ENCODE results near the gene STK24. TPM values are rescaled to one million over a fixed set of nuclear protein-coding genes. Genes with fewer than 3 reads are reported as not detected.

The STK24 gene
- polyA plus RNA-seq, 2 of the 4 experiments (the other 2 are of a cell fraction): 46.1 to 55.6 TPM

DNA sequence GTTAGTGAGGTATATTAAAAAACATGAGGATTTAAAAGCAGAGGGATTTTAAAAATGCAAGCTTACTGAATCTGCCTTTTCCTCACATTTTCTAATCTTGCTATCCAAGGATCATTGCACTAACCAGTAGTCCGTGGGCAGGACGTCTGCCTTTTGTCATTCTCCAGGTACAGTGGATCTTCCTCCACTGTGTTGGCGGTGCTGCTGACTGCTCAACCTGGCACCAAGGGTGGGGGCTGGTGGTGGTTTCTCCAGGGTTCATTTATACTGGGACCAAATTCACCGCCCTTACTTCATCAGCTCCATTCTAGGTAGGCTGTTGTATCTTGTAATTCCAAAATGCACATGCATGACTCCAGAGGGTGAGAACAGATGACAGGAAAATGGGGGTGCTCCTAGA lies 169.3 kb downstream of the STK24 start (continued):
- TF ChIP-seq, protein P1, sequence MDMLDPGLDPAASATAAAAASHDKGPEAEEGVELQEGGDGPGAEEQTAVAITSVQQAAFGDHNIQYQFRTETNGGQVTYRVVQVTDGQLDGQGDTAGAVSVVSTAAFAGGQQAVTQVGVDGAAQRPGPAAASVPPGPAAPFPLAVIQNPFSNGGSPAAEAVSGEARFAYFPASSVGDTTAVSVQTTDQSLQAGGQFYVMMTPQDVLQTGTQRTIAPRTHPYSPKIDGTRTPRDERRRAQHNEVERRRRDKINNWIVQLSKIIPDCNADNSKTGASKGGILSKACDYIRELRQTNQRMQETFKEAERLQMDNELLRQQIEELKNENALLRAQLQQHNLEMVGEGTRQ (IDR thresholded peaks at IDR 0.05): no peak
- TF ChIP-seq SREBF2 (IDR thresholded peaks at IDR 0.05) (no peak), NR3C1 (IDR thresholded peaks at IDR 0.05) (no peak), RAD21 (conservative IDR thresholded peaks at IDR 0.05 in 1 of 2, IDR thresholded peaks at IDR 0.05 in 1 of 2) (no peak), ZFP36 (IDR thresholded peaks at IDR 0.05; ENCODE audit: borderline replicate concordance, partially characterized antibody) (no peak), FOSL2 (IDR thresholded peaks at IDR 0.05) (no peak), FOSL2 (CRISPR knock-in tag; IDR thresholded peaks at IDR 0.05) (no peak), HDAC2 (IDR thresholded peaks at IDR 0.05) (no peak), HOXB13 (CRISPR knock-in tag; IDR thresholded peaks at IDR 0.05; ENCODE audit: low read depth) (no peak)
- TF ChIP-seq, protein P2, sequence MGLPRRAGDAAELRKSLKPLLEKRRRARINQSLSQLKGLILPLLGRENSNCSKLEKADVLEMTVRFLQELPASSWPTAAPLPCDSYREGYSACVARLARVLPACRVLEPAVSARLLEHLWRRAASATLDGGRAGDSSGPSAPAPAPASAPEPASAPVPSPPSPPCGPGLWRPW (IDR thresholded peaks at IDR 0.05): no peak
- TF ChIP-seq, protein P3, sequence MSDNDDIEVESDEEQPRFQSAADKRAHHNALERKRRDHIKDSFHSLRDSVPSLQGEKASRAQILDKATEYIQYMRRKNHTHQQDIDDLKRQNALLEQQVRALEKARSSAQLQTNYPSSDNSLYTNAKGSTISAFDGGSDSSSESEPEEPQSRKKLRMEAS (IDR thresholded peaks at IDR 0.05): no peak

DNA sequence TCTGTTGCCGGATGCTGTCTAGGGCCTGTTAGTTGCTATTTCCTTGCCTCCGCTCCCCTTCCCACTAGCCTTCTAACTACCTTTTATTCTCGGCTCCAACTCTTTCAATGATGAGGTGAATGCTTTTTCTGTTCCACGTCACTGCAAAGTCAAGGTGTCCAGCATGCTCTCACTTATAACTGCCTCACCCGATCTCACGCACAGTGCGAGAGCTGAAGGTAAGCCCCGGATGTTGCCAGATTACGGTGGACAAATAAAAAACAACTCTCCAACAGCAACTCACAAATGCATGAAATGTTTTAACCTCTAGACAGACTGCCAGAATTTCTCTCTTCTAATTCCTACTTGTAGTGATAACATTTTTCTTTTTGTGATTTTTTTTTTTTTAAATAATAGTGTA lies 169.9 kb downstream of the STK24 start:
- no peak for FAIRE-seq
- ChIA-PET CTCF (interaction anchor here (1.7 kb wide), 1 partner anchor 32 kb away, joined by 4 read pairs; no protein-coding TSS in a partner anchor), POLR2A (no interaction called here)
- no peak overlapping the region for H3K27ac ChIP-seq
- WGBS (ENCODE audit: missing lambda C conversion rate): 90% methylated on average over 9 of the region's 9 CpGs
- no peak overlapping the region for H3K4me3 ChIP-seq
- no peaks in the 10 kb centered on the region for H3K9me3 ChIP-seq
- ATAC-seq: no peak
- no peak overlapping the region for H3K4me2 ChIP-seq
- no peak for DNase-seq (ENCODE audit: low read depth in 1 of 2, low spot score in 1 of 2)
- no peaks in the 10 kb centered on the region for H3K4me1 ChIP-seq
- TF ChIP-seq TFCP2L1 (CRISPR knock-in tag; IDR thresholded peaks at IDR 0.05): no peak
- TF ChIP-seq, protein P3 (IDR thresholded peaks at IDR 0.05): no peak
- no peak for TF ChIP-seq ZSCAN20 (CRISPR knock-in tag; IDR thresholded peaks at IDR 0.05)
- no peak for TF ChIP-seq RCOR1 (IDR thresholded peaks at IDR 0.05; ENCODE audit: low read depth, low read length)
- no peak for TF ChIP-seq RFX5 (IDR thresholded peaks at IDR 0.05)
- no peak for TF ChIP-seq JUNB (IDR thresholded peaks at IDR 0.05)

DNA sequence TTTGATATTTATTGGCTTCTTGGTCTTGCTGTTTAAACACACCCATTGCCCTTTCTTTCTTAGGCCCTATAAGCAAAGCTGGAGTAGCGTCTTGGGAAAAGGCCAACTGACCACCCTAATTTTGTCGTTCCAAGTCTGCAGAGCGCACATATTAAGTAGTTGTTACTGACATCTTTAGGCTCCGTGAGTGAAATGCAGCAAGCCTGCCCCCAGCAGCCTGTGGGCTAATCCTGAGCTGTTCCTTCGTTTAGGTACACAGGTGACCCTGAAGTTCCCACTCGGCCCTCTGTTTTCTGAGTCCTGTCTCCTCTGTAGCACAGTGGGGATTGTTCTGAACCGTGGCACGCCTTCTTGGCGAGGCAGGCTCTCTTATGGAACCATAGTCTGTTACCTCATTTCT lies 170.5 kb downstream of the STK24 start:
- no peaks in the 10 kb centered on the region for H3K9me3 ChIP-seq
- H3K4me1 ChIP-seq: no peaks in the 10 kb centered on the region
- 80% methylated on average over 9 of the region's 9 CpGs for WGBS (ENCODE audit: missing lambda C conversion rate)
- H3K27ac ChIP-seq: no peak overlapping the region
- POLR2A ChIA-PET: no interaction called here
- CTCF ChIA-PET: interaction anchor here (1.0 to 1.7 kb wide), 2 partner anchors 32 to 36 kb away, joined by 3 to 4 read pairs; no protein-coding TSS in a partner anchor
- DNase-seq (ENCODE audit: low read depth in 1 of 2, low spot score in 1 of 2) (no peak), FAIRE-seq (no peak), ATAC-seq (no peak)
- H3K4me3 ChIP-seq: no peak overlapping the region
- TF ChIP-seq KDM5A (IDR thresholded peaks at IDR 0.05) (no peak), HDAC2 (IDR thresholded peaks at IDR 0.05) (no peak), RFX5 (IDR thresholded peaks at IDR 0.05) (no peak), JUN (IDR thresholded peaks at IDR 0.05) (no peak)
- TF ChIP-seq, protein P4, sequence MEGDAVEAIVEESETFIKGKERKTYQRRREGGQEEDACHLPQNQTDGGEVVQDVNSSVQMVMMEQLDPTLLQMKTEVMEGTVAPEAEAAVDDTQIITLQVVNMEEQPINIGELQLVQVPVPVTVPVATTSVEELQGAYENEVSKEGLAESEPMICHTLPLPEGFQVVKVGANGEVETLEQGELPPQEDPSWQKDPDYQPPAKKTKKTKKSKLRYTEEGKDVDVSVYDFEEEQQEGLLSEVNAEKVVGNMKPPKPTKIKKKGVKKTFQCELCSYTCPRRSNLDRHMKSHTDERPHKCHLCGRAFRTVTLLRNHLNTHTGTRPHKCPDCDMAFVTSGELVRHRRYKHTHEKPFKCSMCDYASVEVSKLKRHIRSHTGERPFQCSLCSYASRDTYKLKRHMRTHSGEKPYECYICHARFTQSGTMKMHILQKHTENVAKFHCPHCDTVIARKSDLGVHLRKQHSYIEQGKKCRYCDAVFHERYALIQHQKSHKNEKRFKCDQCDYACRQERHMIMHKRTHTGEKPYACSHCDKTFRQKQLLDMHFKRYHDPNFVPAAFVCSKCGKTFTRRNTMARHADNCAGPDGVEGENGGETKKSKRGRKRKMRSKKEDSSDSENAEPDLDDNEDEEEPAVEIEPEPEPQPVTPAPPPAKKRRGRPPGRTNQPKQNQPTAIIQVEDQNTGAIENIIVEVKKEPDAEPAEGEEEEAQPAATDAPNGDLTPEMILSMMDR (IDR thresholded peaks at IDR 0.05): no peak
- H3K4me2 ChIP-seq: no peak overlapping the region

DNA sequence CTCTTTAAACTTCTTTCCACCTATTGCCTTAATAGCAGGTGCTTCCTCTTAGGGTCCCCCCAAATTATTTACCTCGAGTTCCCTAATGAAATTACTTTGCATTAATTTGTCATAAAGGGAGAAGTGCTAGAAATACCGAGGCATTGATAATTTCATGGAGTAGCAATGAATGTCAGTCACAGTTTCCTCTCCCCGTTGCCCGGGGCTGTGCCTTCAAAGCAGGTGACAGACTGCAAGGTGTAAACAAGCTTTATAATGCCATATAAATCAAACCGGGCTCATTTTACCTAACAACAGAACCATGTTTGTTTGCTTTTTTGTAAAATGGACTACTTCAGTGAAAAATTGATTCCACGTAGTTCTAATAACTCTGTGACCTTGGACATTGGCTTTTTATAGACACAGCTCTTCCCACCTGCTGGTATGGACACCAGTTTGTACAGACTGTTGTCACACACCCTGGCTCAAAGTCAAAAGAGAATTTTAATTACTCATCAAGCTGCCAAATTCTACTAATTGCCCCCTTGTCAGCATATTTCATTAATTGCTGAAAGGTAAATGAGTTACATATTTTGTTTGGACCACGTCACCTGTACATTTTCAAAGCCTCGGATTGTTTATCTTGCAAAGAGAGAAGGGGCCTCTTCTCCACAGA lies 171.1 kb downstream of the STK24 start:
- no peaks in the 10 kb centered on the region for H3K4me1 ChIP-seq
- TF ChIP-seq POLR2AphosphoS2 (conservative IDR thresholded peaks at IDR 0.05; ENCODE audit: low read length) (no peak), TFCP2L1 (CRISPR knock-in tag; IDR thresholded peaks at IDR 0.05) (no peak), MAFK (IDR thresholded peaks at IDR 0.05; ENCODE audit: partially characterized antibody) (peak; percentile 58), CBX2 (IDR thresholded peaks at IDR 0.05; ENCODE audit: borderline replicate concordance, low read depth) (no peak)
- POLR2A ChIA-PET: no interaction called here
- CTCF ChIA-PET: interaction anchor here (1.0 to 1.7 kb wide), 4 partner anchors 10 to 57 kb away, joined by 3 to 4 read pairs (median 3); no protein-coding TSS in a partner anchor
- H3K4me2 ChIP-seq: no peak overlapping the region
- no peak for DNase-seq (ENCODE audit: low read depth in 1 of 2, low spot score in 1 of 2)
- ATAC-seq: no peak
- 69% methylated on average over 8 of the region's 8 CpGs for WGBS (ENCODE audit: missing lambda C conversion rate)
- FAIRE-seq: no peak
- H3K27ac ChIP-seq: no peak overlapping the region
- no peaks in the 10 kb centered on the region for H3K9me3 ChIP-seq
- H3K4me3 ChIP-seq: no peak overlapping the region

All from A549 (cell line).